ENCODE data around the gene UTP3.

The UTP3 gene

GRCh38 chr4:70739496-70740337 lies 51.4 kb downstream of the UTP3 start:
- no peak for DNase-seq (ENCODE audit: low read depth, low spot score)
- H3K4me3 ChIP-seq (ENCODE audit: low read depth, low read length) = no peak overlapping the region
- TF ChIP-seq CTCF (IDR thresholded peaks at IDR 0.05; ENCODE audit: low read depth, low read length) = no peak
- in situ Hi-C loops (cut with HindIII; ENCODE audit: low sequenced_read_pairs) = no loop called here
